Pulmonary artery endothelial cell (primary cell): ENCODE data around the gene RAB32. TPM values are rescaled to one million over a fixed set of nuclear protein-coding genes. Genes with fewer than 3 reads are reported as not detected.

Experiments
- DNase-seq: peaks from one replicate; pipeline ENCODE4 v3.0.0-alpha.2; 2011; ENCODE audit warnings: low read depth, low spot score
- total RNA-seq: library from RNA; depleted of rRNA; stranded (reverse); fragments of >200 nt; gene quantifications from 2 replicates; pipeline ENCODE4 v1.2.3, GENCODE V29; 2014

RAB32 gene
- total RNA-seq, 1 donor from 2014 or later, result 176 TPM

DNA sequence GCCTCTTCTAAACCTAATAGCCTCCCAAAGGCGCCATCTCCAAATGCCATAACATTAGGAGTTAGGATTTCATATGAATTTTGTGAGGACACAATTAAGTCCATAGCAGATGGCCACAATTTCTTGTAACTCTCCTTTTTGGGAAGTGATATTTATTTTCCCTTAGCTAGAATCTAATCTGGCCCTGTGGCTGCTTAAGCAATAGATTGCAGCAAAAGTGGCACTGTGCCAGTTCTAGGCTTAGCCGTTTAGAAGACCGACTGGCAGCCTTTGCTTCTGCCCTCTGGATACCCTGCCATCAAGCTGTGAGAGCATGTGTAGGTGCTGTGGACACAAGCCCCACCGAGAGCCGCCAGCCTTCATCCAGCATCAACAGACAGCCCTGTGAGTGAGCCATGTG lies 39.2 kb downstream of the RAB32 start:
- DNase-seq, result no peak

- no peak for DNase-seq
These were observed 40.3 kb downstream of the RAB32 start for GRCh38 chr6:146583966-146584365.

- DNase-seq, result no peak
These were observed 43.8 kb downstream of the RAB32 start for GRCh38 chr6:146587459-146587858.

DNA sequence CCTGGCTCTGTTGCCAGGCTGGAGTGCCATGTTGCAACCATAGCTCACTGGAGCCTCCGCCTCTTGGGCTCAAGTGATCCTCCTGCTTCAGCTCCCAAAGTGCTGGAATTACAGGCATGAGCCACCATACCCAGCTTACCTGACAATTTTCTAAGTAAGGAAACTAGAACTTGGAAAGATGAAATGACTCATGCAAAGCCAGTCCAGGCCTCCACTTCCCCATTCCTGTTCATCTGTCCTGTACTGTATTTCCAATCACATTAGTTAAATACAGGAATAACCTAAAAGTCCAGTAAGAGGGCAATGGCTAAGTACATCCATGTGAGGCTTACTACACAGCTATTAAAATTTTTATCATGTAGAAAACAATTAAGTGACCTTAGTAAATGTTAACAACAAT lies 46.9 kb downstream of the RAB32 start:
- no peak for DNase-seq

DNA sequence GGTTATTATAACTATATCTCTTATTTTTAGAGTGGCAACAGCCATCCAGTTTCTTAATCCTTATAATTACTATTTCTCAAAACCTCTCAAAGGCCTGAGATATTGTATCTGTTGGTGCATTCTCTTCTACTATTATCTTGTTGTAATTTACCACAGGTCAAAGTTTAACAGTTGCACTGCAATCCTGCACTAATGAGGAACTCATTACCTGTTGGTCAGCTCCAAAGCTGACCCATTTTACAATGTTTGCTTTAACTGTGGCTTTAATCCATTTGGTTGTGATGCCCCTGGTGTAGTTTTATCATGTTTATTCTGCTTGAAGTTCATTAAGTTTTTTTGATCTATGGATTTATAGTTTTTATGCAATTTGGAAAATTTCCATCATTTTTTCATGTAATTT lies 48.8 kb downstream of the RAB32 start:
- DNase-seq, result no peak

GRCh38 chr6:146593986-146594385 lies 50.4 kb downstream of the RAB32 start:
- DNase-seq, result no peak

GRCh38 chr6:146594495-146594894 lies 50.9 kb downstream of the RAB32 start:
- no peak for DNase-seq

- DNase-seq, result no peak
These were observed 52.5 kb downstream of the RAB32 start for GRCh38 chr6:146595972-146596731.

DNA sequence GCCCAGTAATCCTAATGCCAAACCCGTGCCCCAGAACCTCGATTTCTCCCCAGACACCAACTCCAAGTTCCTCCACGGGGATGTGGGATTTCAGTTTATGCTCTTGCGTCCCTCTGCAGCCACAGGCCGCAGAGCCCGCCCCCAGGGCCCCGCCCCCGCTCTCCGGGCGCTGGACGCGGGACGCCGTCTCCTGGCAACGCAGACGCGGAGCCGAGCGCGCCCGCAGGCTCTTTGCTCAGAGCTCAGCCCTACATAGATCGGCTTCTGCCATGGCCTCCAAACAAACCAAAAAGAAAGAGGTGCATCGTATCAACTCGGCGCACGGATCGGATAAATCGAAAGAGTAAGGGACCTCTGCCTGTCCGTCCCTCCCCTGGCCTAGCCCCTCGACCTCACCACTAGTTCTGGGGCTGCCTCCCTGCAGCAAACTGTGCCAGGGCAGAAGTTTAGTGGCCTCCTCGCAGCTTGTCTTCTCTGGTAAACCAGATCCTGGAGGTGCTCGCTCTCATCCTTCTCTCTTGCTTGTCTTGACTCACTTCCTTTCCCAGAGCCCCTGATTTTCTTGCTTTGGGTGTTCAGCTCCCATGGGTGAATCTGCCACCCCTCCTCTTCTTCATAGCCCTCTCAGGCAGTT lies 55.3 kb downstream of the RAB32 start, which contains the start of gene ADGB:
Gene ADGB (plus strand): TSS at position 201 of the 634 bp plus-strand sequence. CDS start 69 bp downstream, at position 270.
- no peak for DNase-seq

GRCh38 chr6:146601352-146601751 lies 57.7 kb downstream of the RAB32 start:
- no peak for DNase-seq

DNA sequence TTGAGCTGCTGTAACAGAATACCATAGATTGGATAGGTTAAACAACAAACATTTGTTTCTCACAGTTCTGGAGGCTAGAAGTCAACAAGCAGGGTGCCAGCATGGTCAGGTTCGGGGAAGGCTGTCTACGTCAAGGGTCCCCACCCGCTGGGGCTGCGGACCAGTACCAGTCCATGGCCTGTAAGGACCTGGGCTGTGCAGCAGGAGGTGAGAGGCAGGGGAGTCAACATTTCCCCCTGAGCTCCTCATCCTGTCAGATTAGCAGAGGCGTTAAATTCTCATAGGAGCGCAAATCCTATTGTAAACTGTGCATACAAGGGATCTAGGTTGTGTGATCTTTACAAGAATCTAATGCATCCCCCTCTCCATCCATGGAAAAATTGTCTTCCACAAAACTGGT lies 58.9 kb downstream of the RAB32 start:
- DNase-seq, result no peak

Other genes with a start within 250 kb of the RAB32 start
- not detected in 2 replicates for gene ADGB, start 55.1 kb downstream of the RAB32 start, total RNA-seq